Neural cell (in vitro differentiated cells): Measurements from ENCODE around the gene DYNLT4.

Experiments used
- EP300 ChIP-seq: fragments of 450-650 bp; conservative IDR thresholded peaks from 2 replicates; pipeline ENCODE4 v1.6.1; 2014; ENCODE audit warnings: antibody characterized with exemption, mild to moderate bottlenecking, moderate library complexity; ENCODE audit not compliant: poor library complexity, severe bottlenecking
- EZH2 ChIP-seq: fragments of 200-600, 300-800 bp; shearing (Covaris generic), sonication (generic); IDR thresholded peaks from 2 replicates; pipeline ENCODE4 v1.6.1; 2014; ENCODE audit warnings: antibody characterized with exemption, low read length, borderline replicate concordance, mild to moderate bottlenecking; ENCODE audit not compliant: insufficient read depth, poor library complexity, severe bottlenecking
- MXI1 ChIP-seq: fragments of 450-650 bp; conservative IDR thresholded peaks from 2 replicates; pipeline ENCODE4 v1.6.1; 2014; ENCODE audit warnings: antibody characterized with exemption, mild to moderate bottlenecking; ENCODE audit not compliant: poor library complexity, severe bottlenecking
- POLR2AphosphoS5 ChIP-seq: IDR thresholded peaks from 2 replicates; pipeline ENCODE4 v1.6.1; 2012
- RAD21 ChIP-seq: fragments of 450-650 bp; conservative IDR thresholded peaks from 2 replicates; pipeline ENCODE4 v1.6.1; 2014; ENCODE audit warnings: antibody characterized with exemption, mild to moderate bottlenecking, moderate library complexity
- SMC3 ChIP-seq: fragments of 450-650 bp; conservative IDR thresholded peaks from 2 replicates; pipeline ENCODE4 v1.6.1; 2014; ENCODE audit warnings: antibody characterized with exemption, mild to moderate bottlenecking, moderate library complexity; ENCODE audit not compliant: poor library complexity
- TAF1 ChIP-seq: IDR thresholded peaks from 2 replicates; pipeline ENCODE4 v1.6.1; 2012; ENCODE audit warnings: low read depth
- TF ChIP-seq, protein P1 (sequence below): fragments of 450-650 bp; IDR thresholded peaks from 2 replicates; pipeline ENCODE4 v1.5.1; 2014; ENCODE audit warnings: antibody characterized with exemption, mild to moderate bottlenecking, moderate library complexity; ENCODE audit not compliant: poor library complexity, severe bottlenecking
- TF ChIP-seq, protein P2 (sequence below): IDR thresholded peaks from 2 replicates; pipeline ENCODE4 v1.6.1; 2012; ENCODE audit warnings: borderline replicate concordance

DNA sequence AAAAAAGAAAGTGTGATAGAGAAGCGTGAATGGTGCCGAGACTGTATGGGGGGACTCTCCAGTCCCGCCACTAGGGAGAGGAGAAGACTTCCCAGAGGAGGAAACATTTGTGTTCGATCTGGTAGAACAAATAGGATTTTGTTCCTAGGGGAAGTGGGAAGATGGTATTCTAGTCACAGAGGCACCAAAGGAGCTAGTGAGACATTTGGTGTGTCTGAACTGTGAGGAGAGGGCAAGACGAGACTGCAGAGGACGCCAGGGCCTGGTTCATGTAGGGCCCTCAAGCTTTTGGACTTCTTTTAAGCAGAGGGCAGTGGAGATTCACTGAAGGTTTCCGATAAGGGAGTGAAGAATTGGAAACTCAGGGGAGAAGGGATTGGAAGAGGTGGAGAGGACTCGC is 4.1 kb upstream of the DYNLT4 start:
- TF ChIP-seq, protein P1, sequence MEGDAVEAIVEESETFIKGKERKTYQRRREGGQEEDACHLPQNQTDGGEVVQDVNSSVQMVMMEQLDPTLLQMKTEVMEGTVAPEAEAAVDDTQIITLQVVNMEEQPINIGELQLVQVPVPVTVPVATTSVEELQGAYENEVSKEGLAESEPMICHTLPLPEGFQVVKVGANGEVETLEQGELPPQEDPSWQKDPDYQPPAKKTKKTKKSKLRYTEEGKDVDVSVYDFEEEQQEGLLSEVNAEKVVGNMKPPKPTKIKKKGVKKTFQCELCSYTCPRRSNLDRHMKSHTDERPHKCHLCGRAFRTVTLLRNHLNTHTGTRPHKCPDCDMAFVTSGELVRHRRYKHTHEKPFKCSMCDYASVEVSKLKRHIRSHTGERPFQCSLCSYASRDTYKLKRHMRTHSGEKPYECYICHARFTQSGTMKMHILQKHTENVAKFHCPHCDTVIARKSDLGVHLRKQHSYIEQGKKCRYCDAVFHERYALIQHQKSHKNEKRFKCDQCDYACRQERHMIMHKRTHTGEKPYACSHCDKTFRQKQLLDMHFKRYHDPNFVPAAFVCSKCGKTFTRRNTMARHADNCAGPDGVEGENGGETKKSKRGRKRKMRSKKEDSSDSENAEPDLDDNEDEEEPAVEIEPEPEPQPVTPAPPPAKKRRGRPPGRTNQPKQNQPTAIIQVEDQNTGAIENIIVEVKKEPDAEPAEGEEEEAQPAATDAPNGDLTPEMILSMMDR = no peak
- no peak for TF ChIP-seq EZH2
- TF ChIP-seq EP300 = no peak
- TF ChIP-seq, protein P2, sequence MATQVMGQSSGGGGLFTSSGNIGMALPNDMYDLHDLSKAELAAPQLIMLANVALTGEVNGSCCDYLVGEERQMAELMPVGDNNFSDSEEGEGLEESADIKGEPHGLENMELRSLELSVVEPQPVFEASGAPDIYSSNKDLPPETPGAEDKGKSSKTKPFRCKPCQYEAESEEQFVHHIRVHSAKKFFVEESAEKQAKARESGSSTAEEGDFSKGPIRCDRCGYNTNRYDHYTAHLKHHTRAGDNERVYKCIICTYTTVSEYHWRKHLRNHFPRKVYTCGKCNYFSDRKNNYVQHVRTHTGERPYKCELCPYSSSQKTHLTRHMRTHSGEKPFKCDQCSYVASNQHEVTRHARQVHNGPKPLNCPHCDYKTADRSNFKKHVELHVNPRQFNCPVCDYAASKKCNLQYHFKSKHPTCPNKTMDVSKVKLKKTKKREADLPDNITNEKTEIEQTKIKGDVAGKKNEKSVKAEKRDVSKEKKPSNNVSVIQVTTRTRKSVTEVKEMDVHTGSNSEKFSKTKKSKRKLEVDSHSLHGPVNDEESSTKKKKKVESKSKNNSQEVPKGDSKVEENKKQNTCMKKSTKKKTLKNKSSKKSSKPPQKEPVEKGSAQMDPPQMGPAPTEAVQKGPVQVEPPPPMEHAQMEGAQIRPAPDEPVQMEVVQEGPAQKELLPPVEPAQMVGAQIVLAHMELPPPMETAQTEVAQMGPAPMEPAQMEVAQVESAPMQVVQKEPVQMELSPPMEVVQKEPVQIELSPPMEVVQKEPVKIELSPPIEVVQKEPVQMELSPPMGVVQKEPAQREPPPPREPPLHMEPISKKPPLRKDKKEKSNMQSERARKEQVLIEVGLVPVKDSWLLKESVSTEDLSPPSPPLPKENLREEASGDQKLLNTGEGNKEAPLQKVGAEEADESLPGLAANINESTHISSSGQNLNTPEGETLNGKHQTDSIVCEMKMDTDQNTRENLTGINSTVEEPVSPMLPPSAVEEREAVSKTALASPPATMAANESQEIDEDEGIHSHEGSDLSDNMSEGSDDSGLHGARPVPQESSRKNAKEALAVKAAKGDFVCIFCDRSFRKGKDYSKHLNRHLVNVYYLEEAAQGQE = no peak
- TF ChIP-seq RAD21 = no peak
- no peak for TF ChIP-seq TAF1
- no peak for TF ChIP-seq SMC3
- no peak for TF ChIP-seq MXI1
- TF ChIP-seq POLR2AphosphoS5 = no peak
